GM12892 (cell line): Measurements from ENCODE around the gene UBE2U.

Experiments
- POLR2A ChIP-seq: IDR thresholded peaks from 2 replicates; pipeline ENCODE4 v1.6.1; 2011; ENCODE audit warnings: low read depth, low read length, control low read depth
- POLR2AphosphoS5 ChIP-seq: IDR thresholded peaks from 2 replicates; pipeline ENCODE4 v1.6.1; 2011; ENCODE audit warnings: low read depth, low read length, control low read depth
- TAF1 ChIP-seq: IDR thresholded peaks from 2 replicates; pipeline ENCODE4 v1.6.1; 2011; ENCODE audit warnings: low read depth, mild to moderate bottlenecking, control low read depth, low read length, borderline replicate concordance

- TF ChIP-seq POLR2AphosphoS5 = no peak
- no peak for TF ChIP-seq POLR2A
- TF ChIP-seq TAF1 = no peak
These were observed 31.3 kb downstream of the UBE2U start for GRCh38 chr1:64234714-64235113.
